ENCODE results near the gene URI1. TPM values are rescaled to one million over a fixed set of nuclear protein-coding genes. Genes with fewer than 3 reads are reported as not detected.
A peak's percentile ranks its signal among the peaks of the same experiment; 100 is the strongest.

Gene URI1
- total RNA-seq, 1 donor: 60.9 TPM

DNA sequence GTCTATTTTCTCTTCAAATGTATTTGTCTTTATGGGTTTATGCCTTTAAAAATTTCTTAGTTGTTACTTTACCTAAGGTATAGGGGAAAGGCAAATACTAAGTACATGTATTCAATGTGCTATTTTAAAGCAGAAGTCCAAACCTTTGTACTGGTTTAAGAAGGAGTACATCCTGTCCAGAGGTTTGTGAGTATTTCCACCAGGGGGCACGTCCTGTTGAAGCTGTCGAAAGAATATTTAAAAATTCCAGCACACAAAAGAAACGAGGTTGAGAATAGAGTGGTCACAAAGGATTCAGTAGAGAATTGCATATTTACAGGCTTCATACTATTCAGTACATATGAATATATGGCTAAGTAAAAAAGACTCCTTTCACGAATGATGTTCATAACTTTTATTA lies 59.8 kb downstream of the URI1 start:
- no peak overlapping the region for H3K4me3 ChIP-seq (ENCODE audit: low read depth, low read length)
- TF ChIP-seq, protein P1, sequence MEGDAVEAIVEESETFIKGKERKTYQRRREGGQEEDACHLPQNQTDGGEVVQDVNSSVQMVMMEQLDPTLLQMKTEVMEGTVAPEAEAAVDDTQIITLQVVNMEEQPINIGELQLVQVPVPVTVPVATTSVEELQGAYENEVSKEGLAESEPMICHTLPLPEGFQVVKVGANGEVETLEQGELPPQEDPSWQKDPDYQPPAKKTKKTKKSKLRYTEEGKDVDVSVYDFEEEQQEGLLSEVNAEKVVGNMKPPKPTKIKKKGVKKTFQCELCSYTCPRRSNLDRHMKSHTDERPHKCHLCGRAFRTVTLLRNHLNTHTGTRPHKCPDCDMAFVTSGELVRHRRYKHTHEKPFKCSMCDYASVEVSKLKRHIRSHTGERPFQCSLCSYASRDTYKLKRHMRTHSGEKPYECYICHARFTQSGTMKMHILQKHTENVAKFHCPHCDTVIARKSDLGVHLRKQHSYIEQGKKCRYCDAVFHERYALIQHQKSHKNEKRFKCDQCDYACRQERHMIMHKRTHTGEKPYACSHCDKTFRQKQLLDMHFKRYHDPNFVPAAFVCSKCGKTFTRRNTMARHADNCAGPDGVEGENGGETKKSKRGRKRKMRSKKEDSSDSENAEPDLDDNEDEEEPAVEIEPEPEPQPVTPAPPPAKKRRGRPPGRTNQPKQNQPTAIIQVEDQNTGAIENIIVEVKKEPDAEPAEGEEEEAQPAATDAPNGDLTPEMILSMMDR (IDR thresholded peaks at IDR 0.05; ENCODE audit: insufficient read depth, low read depth, low read length): peak; percentile 40
- no peak for DNase-seq (ENCODE audit: low read depth)

DNA sequence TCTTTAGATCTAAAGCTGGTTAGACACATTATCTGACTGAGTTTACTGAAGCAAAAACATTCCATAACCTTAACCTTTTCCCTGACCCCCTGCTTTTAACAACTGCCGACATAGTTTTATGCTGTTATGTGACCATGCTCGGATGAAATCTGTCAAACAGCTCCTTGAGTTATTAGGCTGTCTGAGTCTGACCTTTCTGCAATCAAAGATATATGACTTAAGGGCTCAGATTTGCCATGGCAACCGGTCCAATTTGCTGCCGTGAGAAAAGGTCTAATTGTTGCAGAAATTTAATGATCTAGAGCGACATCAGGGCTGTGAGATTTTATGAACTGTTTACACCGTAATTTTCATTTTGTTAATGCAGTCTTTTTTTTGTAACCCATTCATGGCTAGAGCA lies 61.8 kb downstream of the URI1 start:
- peak; percentile 49 for DNase-seq (ENCODE audit: low read depth)
- TF ChIP-seq, protein P1 (IDR thresholded peaks at IDR 0.05; ENCODE audit: insufficient read depth, low read depth, low read length): no peak
- H3K4me3 ChIP-seq (ENCODE audit: low read depth, low read length): no peak overlapping the region

DNA sequence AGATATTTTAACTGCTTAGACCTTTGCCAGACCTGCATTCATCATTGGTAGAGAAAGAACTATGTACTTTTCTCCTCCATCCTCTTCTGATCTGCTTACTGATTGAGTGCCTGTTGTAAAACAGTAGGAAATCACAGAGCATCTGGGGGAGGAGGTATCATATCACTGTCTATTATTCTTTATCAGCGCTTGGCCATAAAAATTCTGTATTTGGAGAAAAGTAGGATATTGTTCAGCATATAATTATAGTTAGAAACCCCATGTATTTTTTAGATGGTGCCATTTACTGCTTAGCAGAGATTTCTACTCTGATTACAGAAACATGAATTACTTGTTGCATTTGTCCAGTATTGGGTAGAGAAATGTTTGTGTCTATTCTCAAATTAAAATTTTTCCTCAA lies 62.4 kb downstream of the URI1 start:
- TF ChIP-seq, protein P1 (IDR thresholded peaks at IDR 0.05; ENCODE audit: insufficient read depth, low read depth, low read length): no peak
- DNase-seq (ENCODE audit: low read depth): no peak
- no peak overlapping the region for H3K4me3 ChIP-seq (ENCODE audit: low read depth, low read length)

DNA sequence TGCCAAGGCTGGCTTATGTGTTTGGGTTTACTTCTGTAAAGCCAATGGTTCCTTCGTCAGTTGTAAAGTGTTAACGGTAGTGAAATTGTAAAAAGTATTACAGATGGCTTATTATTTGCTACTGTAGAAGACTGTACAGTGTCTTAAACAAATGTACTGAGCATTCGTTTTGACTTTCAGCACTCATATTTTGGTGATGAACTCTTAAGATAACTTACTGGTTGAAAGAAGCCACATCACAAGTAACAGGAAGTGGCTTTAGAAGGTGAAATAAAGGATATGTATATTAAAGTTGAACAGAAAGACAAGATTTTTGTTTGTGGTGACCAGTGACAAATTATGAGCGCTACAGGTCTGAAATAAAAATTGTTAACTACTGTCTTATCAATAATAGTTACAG lies 64.2 kb downstream of the URI1 start:
- no peak for DNase-seq (ENCODE audit: low read depth)
- H3K4me3 ChIP-seq (ENCODE audit: low read depth, low read length): no peak overlapping the region
- TF ChIP-seq, protein P1 (IDR thresholded peaks at IDR 0.05; ENCODE audit: insufficient read depth, low read depth, low read length): no peak

DNA sequence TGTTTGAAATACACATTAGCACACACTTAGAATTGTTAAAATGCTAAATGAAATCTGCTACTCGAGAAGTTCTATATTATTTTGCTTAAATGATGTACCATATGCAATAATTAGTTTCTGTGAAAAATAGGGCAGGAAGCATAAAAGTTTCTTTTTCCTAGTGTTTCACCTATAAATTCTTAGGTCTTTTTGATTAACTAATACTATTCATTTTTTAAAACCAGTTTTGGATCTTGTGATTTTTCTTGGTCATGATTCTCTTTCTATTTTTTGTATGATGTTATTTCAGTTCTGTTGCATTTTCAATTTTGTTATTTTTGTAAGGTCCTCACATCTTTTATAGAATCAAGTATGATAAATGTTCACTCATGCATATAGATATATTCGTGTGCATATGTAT lies 66.1 kb downstream of the URI1 start:
- DNase-seq (ENCODE audit: low read depth): no peak
- H3K4me3 ChIP-seq (ENCODE audit: low read depth, low read length): no peak overlapping the region
- TF ChIP-seq, protein P1 (IDR thresholded peaks at IDR 0.05; ENCODE audit: insufficient read depth, low read depth, low read length): no peak

DNA sequence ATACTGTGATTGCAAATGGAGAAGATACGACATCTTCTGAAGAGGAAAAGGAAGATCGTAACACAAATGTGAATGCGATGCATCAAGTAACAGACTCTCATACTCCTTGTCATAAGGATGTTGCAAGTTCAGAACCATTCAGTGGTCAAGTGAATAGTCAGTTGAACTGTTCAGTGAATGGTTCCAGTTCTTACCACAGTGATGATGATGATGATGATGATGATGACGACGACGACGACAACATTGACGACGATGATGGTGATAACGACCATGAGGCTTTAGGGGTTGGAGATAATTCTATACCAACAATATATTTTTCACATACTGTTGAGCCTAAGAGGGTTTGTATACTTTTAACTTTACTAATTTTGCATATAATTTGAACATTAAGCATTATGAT lies 67.0 kb downstream of the URI1 start:
- no peak for DNase-seq (ENCODE audit: low read depth)
- no peak overlapping the region for H3K4me3 ChIP-seq (ENCODE audit: low read depth, low read length)
- TF ChIP-seq, protein P1 (IDR thresholded peaks at IDR 0.05; ENCODE audit: insufficient read depth, low read depth, low read length): no peak

DNA sequence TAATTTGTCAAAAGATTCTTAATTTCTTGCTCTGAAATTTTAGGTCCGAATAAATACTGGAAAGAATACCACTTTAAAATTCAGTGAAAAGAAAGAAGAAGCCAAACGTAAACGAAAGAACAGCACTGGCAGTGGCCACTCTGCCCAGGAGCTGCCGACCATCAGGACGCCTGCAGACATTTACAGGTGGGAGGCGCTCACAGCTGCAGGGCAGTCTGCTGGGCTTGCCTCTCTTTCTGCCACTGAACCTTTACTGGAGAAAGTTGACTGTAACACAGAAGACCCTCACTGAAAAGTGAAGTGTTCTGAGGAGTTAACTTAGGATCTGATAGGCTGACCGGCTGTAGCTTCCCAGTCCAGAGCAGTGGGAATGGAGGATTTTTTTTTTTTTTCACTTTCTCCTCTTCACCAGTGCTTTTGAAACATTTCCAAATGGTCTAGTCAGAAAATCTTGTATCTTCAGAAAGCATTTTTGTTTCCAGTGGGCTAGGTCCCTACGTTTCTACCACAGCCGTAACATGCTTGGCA lies 69.1 kb downstream of the URI1 start:
- no peak for DNase-seq (ENCODE audit: low read depth)
- H3K4me3 ChIP-seq (ENCODE audit: low read depth, low read length): no peak overlapping the region
- TF ChIP-seq, protein P1 (IDR thresholded peaks at IDR 0.05; ENCODE audit: insufficient read depth, low read depth, low read length): no peak
